ENCODE data around the gene TFF3.

TFF3 gene

DNA sequence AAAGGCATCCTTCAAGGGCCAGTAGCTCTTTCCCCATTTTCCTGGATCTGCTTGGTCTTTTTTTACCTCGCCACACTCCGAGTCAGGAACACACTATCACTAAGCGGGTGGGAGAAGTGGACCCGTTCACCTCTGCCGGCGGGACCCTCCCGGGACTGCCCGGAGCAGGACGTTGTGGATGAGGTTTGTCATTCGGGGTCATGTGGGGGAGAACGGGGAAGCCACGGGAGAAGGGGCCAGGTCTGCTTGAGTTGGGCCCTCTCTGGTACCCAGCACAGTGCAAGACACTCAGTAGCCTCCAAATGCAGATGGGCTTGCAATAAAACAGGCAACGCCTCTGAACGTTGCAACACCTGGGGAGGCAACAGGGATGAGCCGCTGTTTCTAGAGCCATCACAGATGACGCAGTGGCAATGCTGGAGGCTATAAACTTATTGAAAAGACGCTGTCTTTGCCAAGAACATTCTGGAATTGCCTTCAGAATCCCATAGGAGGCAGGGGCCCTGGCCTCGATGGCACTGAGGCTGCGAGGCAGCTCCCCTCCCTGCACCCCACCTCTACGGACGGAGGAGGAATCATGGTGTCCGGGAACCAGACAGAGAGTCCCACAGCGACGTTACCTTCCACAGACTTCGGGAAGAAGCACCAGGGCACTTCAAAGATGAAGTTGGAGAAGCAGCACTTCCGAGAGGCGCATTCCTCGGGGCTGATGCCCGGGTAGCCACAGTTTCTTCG is 31.8 kb upstream of the TFF3 start:
- DNase-seq (ENCODE audit: low read depth in 2 of 2), result no peak

DNA sequence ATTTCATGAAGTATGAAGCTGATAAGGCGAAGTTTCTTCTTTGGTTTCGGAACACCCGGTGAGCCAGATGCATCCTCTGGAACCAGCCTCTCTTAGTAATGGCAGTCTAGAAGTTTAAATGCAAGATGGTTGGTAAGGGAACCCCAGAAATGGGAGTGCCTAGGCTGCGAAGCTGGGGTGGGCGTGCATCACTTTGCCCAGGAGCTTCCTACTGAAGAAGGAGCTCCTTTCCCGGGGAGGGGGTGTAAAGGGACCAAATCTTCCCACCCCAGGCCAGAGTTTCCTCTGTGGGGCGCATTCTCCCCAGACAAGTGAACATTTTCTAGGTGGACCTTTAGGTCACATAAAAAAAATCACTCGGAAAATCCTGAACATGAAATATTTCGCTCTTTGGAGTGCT is 31.2 kb upstream of the TFF3 start:
- no peak for DNase-seq (ENCODE audit: low read depth in 2 of 2)

DNA sequence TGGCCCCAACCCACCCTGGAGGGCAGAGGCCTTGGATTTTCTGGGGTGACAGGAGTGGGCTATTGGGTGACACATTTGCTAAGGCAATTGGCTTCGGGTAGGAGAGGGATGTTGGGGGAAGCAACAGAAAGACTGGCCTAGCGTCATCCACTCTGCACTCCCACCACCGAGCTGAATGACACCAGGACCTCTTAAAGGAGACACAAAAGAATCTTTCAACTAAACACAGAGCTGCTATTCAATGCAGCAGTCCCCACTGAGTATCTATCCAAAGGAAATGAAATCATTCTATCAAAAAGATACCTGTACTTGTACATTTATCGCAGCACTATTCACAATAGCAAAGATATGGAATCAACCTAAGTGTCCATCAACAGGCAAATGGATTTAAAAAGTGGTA is 29.4 kb upstream of the TFF3 start:
- no peak for DNase-seq (ENCODE audit: low read depth in 2 of 2)

DNA sequence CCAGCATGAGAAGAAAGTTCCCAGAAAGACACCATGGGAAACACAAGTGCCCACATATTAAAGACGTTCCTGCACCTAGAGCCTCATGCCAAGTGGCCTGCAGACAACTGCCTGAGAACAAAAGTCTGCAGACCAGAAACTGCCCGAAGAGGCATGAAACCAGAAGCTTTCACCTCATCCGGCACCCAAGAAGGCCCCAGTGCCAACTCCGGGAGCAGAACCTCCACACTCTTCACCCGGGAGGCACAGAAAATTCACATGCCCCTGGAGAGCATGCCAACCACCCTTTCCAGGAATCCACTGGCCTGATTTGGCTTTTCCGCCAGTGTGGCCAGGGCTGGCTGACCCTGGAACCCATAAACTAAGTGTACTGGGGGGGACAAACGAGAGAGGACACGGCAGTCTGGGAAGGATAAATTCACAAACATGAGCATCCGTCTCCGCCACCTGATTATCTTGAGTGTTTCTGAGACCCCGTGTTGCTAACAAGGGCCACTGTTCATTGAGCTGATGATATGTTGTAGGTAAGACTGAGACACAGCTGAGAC is 28.8 kb upstream of the TFF3 start:
- DNase-seq (ENCODE audit: low read depth in 2 of 2), result no peak

DNA sequence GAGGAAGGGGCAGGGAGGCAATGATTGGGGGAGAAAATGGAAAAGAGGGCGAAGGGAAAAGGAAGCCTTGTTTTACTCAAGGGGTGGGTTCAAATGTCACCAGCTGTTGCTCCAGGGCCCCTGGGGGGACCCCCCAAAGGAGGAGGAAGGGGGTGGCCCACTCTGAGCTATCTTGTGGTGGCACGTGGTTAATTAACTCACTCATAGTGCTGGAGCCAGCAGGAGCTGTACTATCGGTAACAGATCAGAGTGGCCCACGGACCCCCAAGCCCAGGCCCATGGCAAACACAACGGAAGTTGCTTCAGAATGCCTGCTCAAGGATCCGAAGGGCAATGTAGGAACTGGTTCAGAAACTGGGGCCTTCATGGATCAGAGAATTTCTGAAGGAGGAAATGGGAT is 28.3 kb upstream of the TFF3 start:
- DNase-seq (ENCODE audit: low read depth in 2 of 2), result no peak

DNA sequence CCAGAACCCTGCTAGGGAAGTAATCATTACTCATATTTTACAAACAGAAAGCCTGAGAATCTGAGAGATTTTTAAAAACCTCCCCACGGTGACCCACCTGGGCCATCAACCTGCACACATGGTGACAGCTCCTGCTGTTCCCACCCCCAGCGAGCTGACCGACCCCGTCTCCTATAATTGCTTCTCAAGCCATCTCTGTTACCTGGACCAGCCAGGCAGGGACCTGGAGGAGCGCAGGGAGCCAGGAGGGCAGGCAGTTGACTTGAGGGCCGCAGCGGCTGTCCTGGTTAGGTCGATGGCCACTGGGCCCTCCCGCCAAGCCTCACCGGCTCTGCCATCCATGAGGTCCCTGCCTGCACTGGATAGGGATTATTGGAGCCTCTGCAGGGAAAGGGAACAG is 27.9 kb upstream of the TFF3 start:
- no peak for DNase-seq (ENCODE audit: low read depth in 2 of 2)

DNA sequence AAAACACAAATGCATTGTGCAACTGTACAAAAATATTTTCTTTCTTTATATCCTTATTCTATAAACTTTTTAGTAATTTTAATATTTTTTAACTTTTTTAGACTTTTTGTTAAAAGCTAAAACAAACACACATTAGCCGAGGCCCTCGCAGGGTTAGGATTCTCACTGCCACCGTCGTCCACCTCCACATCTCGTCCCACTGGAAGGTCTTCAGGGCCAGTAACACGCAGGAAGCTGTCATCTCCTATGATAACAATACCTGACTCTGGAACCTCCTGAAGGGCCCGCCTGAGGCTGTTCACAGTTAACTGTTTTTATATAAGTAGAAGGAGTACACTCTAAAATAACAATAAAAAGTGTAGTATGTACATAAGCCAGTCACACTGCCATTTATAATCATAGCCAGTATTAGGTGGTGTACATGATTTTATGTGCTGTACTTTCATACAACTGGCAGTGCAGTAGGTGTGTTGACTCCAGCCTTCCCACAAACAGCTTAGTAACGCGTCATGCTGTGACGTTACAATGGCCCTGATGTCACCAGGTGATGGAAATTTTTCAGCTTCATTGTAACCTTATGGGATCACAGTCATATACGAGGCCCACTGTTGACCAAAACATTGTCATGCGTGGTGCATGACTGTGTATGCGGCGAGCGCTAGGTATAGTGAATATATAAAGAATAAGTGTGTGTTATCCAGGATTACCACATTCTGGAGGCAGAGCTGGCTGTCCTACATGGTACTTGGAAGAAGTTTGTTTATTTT is 26.8 kb upstream of the TFF3 start:
- no peak for DNase-seq (ENCODE audit: low read depth in 2 of 2)

DNA sequence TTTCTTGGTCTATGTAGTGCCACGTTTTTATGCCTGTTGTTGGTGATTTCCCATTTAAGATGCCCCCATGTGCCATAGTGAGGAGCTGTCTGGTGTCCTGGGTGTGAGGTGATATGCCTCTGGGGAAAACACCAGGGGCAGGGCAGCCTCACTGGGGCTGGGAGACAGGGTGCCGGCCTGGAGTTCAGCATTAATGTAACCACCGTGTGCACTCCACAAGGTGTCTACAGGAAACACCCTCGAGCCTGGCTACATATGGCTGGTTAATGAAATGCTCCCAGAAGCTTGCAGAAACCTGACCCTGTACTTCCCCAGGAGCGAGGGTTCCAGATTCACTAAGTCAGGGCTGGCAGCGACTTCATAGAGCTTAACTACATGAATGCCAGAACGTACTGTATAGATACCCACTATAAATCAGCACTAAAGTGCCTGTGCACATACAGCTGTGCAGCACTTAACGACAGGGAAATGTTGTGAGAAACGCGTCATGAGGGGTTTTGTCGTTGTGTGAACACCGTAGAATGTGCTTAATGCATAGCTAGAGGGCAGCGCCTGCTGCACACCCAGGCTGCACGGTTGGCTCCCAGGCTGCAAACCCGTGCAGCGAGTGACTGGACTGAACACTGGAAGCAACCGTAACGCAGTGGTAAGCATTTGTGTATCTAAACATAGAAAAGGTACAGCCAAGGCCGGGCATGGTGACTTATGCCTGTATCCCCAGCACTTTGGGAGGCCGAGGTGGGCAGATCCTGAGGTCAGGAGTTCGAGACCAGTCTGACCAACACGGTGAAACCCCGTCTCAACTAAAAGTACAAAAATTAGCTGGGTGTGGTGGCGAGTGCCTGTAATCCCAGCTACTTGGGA is 25.2 kb upstream of the TFF3 start:
- DNase-seq (ENCODE audit: low read depth in 2 of 2), result no peak

DNA sequence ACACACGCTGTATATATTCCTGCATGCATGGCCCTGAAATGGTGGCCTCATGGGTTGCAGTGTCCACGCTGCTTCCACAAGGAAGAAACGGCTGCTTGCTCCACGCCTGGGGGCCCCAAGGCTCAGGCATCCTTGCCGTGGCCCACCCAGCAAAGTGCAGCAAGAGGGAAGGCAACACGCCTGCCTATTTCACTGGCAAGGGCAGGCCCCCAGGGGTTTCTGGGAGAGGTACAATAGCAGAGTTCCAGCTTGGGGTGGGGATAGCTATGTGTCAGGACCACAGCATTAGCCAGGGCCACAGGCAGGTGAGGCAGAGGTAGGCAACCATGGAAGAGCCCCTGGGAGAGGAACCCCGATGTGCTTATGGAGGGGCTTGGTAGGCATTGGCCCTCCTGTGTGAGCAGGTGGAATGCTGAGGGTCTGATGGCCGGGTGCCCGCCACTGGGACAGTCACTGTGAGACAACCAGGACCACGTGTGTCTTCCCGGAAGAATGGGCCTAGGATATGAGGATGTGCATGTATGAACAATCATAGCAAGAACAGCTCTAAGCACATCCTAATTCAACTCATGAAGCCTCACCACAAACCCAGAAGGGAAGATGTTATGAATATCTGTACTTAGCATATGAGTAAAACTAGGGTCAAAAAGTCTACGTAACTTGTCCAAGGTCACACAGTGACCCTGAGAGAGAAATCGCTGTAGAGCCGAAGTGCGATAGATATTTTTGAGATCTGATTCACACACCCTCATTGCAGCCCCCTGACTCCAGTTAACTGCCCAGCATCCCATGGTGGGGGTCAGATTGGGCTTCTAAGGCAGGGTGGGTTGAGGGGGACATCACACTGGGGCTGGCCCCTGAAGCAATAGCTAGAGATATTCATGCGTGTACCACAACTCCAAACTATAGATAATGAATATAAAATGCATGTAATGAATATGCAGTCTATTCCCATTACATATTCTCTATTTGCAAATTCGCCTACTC is 23.8 kb upstream of the TFF3 start:
- DNase-seq (ENCODE audit: low read depth in 2 of 2), result no peak

DNA sequence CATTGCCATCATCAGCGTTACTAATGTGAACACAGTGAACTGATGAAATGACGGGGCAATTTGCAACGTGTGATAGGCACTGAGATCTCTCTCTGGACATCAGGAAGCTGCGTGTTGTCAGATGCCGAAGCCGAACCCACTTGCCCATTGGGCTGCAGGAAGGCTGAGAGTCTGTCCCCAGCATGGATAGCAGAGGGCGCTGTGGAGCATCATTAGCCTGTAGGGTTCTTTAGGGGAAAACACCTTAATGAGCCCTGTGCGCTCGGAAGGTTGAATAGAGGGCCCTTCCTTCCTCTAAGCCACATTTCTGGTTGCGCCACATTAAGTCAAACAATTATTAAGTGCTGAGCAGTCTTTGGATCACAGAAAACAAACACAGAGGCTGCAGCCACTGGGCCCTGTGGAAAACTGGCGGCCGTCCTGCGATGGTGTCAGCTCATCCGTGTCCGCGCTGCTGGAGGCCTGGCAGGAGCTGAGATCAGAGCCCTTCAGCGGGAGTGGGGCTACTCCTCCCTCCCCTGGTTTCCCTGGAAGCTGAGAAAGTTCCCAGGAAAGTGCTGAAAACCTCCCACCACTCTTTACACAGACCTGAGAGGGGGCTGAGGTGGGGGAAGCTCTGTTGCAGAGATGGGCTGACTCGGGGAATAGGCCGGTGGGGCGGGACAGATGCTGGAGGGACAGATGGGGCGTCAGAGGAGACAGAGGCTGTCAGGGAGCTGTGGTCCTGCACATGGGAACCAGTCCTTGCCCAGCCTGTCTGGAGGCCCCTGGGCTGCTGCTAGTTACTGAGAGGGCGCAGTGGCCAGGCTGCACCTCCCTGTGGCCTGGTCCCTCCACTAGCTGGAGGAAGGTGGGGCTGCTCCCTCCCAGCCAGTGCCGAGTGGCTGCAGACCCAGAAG is 22.9 kb upstream of the TFF3 start:
- DNase-seq (ENCODE audit: low read depth in 2 of 2), result peak; percentile 51 to 77

DNA sequence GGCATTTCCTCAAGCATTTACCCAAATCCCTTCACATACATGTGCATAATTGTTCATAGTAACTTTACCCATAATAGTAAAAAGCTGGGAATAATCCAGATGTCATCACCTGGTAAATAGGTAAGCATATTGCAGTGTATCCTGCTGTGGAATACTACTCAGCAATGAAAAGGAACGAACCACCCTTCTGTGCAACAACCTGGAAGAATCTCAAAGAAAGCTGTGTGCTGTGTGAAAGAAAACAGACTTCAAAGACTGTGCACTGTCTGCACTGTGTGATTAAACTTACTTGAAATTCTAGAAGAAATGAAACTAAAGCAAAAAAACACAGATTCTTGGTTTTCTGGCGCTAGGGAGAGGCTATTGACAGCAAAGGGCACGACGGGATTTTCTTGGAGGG is 22.1 kb upstream of the TFF3 start:
- no peak for DNase-seq (ENCODE audit: low read depth in 2 of 2)

DNA sequence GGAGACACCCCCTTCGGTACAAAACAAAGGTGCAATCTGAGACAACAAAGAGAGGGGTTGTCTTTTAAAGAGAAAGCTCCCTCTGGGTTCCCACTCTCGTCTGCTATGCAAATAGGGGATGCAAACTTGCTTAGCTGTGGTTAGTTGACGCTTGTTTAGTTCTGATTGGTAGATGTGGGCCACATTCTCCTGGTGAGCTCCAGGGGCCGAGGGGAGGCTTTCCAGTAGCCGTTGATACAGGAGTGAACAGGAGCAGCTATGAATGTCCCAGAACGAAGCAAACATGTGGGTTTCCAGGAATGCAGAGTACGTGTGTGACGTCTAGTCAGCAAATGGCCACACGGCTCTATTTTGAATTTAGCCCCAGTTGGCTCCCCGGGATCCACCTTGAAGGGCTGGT is 20.8 kb upstream of the TFF3 start:
- no peak for DNase-seq (ENCODE audit: low read depth in 2 of 2)

DNA sequence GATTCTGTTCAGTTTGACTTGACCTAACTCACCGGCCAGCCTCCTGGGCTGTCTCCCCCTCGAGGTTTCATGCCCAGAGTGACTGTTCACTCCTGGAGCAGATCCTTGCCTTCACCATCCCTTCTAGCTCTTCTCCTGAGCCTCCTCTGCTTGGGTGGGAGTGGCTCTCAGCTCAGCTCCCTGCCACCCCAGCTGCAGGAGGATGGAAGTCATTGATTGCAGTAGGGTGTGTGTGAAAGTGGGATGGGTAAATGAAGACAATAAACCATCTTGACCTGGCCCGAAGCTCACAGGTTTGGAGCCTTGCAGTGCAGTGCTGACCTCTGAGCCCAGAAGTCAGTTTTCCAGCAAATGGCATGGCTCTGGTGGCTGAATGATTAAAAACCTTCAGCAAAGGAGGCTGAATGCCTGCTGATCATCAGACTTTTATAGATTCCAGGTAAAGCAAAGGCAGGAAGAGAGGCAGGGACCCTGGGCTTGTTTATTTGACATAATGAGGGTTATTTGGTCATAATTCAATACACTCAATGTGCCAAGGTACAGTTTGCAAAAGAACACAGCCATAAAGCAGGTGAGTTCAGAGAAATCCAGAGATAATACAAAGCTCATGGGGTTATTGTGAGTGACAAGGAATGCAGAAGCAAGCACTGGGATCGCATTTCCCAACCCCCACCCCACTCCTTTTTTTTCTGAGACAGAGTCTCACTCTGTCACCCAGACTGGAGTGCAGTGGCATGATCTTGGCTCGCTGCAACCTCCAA is 17.5 kb upstream of the TFF3 start:
- no peak for DNase-seq (ENCODE audit: low read depth in 2 of 2)

DNA sequence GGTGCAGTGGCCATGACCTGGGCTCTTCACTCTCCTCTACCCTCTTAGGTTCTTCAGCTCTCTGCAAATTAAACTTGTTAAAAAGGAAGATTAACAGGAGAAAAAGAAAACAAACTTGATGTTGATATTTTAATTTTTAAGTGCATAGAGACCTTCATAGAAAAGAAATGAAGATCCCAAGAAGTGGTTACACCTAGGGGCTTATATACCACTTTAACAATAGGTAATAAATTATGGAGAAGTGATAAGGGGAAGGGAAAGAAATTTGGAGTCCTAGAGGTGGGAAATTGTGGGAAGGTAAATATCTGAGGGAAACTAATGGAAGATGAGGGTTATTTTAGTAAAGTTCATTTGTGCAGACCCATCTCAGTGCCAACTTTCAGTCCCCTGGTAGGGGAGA is 16.5 kb upstream of the TFF3 start:
- DNase-seq (ENCODE audit: low read depth in 2 of 2), result no peak

DNA sequence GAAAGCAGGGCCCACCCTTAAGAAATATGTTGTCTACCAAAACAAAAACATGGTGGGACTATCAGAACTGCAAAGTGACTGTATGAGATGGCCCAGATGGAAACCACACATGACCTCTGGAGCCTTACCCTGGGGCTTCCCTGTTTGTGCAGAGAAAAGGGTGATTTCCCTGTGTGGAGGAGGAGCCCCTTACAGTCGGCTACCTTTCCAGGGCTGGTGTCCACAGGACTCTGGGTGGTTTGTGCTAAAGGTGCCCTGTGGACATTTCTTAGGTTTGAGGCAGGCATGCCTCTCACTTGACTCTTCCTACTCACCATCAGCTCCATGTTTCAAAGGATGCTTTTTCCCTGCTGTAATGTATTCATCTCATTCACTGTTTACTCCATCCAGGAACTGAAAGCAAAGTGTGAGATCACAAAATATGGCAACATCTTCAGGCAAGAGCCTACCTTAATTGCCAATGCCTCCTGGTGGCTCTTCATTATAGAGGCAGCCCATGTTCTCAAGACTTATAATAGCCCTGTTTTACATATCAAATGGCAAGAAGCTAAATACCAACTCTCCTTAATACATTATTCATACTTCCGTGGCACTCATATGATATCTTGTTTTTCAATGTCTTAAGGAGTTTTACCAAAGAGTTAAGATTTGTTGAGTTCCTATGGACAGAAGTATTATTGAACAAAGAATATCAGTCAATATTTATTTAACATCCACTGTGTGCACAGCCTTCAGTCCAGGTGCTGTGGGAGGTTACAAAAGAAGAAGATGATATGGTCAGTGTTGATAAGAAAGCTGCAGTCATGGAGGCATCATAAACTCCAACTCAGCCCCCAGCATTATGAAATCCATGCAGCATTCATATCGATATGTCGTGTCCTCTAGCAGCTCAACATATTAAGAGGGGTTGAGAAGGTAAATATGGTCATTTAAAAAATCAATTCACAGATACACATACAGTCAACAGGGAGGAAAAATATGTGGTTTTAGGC is 15.5 kb upstream of the TFF3 start:
- no peak for DNase-seq (ENCODE audit: low read depth in 2 of 2)

DNA sequence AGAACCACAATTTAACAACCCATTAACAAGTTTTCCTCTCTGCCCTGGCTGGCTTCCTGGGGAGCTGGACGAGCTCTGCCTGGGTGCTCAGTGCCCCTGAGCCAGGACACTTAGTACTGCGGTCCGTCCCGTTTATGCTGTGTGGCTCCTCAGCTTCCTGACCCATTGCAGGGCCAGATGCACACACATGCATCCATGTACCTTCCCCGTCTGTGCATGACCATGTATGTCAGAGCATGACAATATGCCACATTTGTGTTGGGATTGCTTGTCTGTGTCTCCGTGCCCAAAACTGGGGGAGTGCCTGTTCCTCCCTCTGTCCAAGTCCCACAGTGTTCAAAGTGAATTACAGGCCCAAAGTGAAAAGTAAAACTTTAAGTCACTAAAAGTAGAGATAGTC is 9.7 kb upstream of the TFF3 start:
- DNase-seq (ENCODE audit: low read depth in 2 of 2), result no peak

DNA sequence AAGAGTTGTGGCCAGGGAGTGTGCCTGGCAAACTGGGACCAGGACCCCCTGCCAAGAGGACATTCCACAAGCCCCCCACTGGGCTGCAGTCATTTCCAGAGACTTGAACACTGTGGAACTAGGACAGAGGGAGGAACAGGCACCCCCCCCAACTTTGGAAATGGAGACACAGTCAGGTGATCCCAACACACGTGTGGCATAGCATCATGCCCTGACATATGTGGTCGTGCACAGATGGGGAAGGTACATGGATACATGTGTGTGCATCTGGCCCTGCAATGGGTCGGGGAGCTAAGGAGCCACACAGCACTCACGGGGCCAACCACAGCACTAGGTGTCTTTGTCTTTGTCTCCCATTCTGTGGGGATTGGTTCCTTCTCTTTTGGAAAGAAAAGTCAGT is 6.6 kb upstream of the TFF3 start:
- no peak for DNase-seq (ENCODE audit: low read depth in 2 of 2)

DNA sequence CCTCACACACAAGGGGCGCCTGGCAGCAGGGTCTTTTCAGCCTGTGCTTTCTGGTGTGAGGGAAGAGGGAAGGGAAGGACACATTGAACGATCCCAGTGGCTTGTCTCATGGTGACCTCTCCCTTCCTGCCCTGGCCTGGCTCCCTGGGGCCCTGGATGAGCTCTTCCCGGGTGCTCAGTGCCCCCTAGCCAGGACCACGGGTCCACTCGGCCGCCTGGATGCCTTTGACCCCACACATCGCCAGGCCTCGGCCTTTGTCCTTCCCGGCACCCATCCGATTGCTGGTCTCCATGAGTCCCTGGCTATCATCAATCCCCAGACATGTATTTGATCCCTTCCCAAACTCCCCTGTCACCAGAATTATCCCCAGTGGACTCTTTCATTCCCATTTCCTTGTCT is 6.0 kb upstream of the TFF3 start:
- DNase-seq (ENCODE audit: low read depth in 2 of 2), result no peak

Measured in stimulated activated CD8-positive, alpha-beta memory T cell treated with anti-CD3 and anti-CD28 coated beads, Interleukin-7, amount 100 ng/mL, for 1 hour (primary cell).